Astrocyte (in vitro differentiated cells and primary cell): Measurements from ENCODE around the gene SRP72. TPM values are rescaled to one million over a fixed set of nuclear protein-coding genes. Genes with fewer than 3 reads are reported as not detected.

Experiments
- DNase-seq: peaks from one replicate; pipeline ENCODE4 v3.0.0-alpha.2; 2010; ENCODE audit warnings: low read depth
- FAIRE-seq: peaks from 2 replicates; lab custom pipeline; 2011; peaks lifted over from hg19 to GRCh38; lab: Jason Lieb, UNC
- H2AFZ ChIP-seq: 2 replicates; pipeline ENCODE4 v1.6.0; 2012; ENCODE audit warnings: low read depth, low read length, inconsistent platforms
- H3K27ac ChIP-seq: 2 replicates; pipeline ENCODE4 v1.5.1; 2011; ENCODE audit warnings: low read depth, low read length, inconsistent platforms
- H3K27me3 ChIP-seq: 2 replicates; pipeline ENCODE4 v1.6.0; 2011; ENCODE audit warnings: low read length, inconsistent platforms; ENCODE audit not compliant: insufficient read depth
- H3K36me3 ChIP-seq: 2 replicates; pipeline ENCODE4 v1.5.1; 2011; ENCODE audit warnings: low read length, inconsistent platforms; ENCODE audit not compliant: insufficient read depth
- H3K4me1 ChIP-seq: 2 replicates; pipeline ENCODE4 v1.5.1; 2011; ENCODE audit warnings: low read length, inconsistent platforms; ENCODE audit not compliant: insufficient read depth
- H3K4me2 ChIP-seq: 2 replicates; pipeline ENCODE4 v1.6.0; 2012; ENCODE audit warnings: low read length, inconsistent platforms
- H3K4me3 ChIP-seq: 2 replicates; pipeline ENCODE4 v1.5.1; 2011; ENCODE audit warnings: low read depth, mild to moderate bottlenecking, low read length, inconsistent platforms; ENCODE audit not compliant: insufficient read depth
- H3K79me2 ChIP-seq: 2 replicates; pipeline ENCODE4 v1.6.0; 2012; ENCODE audit warnings: mild to moderate bottlenecking, low read length, inconsistent platforms; ENCODE audit not compliant: insufficient read depth
- H3K9ac ChIP-seq: 2 replicates; pipeline ENCODE4 v1.6.0; 2012; ENCODE audit warnings: mild to moderate bottlenecking, low read length, inconsistent platforms
- H3K9me3 ChIP-seq: 2 replicates; pipeline ENCODE4 v1.5.1; 2012; ENCODE audit warnings: low read depth, mild to moderate bottlenecking, low read length, inconsistent platforms; ENCODE audit not compliant: insufficient read depth
- H4K20me1 ChIP-seq: 2 replicates; pipeline ENCODE4 v1.6.0; 2012; ENCODE audit warnings: low read length, inconsistent platforms; ENCODE audit not compliant: insufficient read depth
- H3K27ac Mint-ChIP-seq: one replicate; pipeline ENCODE4 v1.8.0; 2021; ENCODE audit warnings: mild to moderate bottlenecking, mixed read lengths; ENCODE audit not compliant: unreplicated experiment
- H3K27me3 Mint-ChIP-seq: one replicate; pipeline ENCODE4 v1.8.0; 2021; ENCODE audit warnings: low read depth, mixed read lengths; ENCODE audit not compliant: unreplicated experiment
- H3K36me3 Mint-ChIP-seq: one replicate; pipeline ENCODE4 v1.8.0; 2021; ENCODE audit warnings: low read depth, mixed read lengths; ENCODE audit not compliant: unreplicated experiment
- H3K4me1 Mint-ChIP-seq: one replicate; pipeline ENCODE4 v1.8.0; 2021; ENCODE audit warnings: low read depth, mixed read lengths; ENCODE audit not compliant: unreplicated experiment
- H3K4me3 Mint-ChIP-seq: one replicate; pipeline ENCODE4 v1.8.0; 2021; ENCODE audit warnings: mild to moderate bottlenecking, moderate library complexity, mixed read lengths; ENCODE audit not compliant: unreplicated experiment
- H3K9me3 Mint-ChIP-seq: one replicate; pipeline ENCODE4 v1.8.0; 2021; ENCODE audit warnings: mild to moderate bottlenecking, mixed read lengths; ENCODE audit not compliant: unreplicated experiment
- CTCF ChIP-seq: IDR thresholded peaks from 2 replicates; pipeline ENCODE4 v1.5.1; 2011; ENCODE audit warnings: low read depth, mild to moderate bottlenecking, inconsistent platforms, low read length, moderate library complexity; ENCODE audit not compliant: insufficient read depth
- EZH2 ChIP-seq: IDR thresholded peaks from 2 replicates; pipeline ENCODE4 v1.6.1; 2012; ENCODE audit warnings: mild to moderate bottlenecking, low read length, inconsistent platforms; ENCODE audit not compliant: insufficient read depth
- total RNA-seq: library from RNA; stranded (reverse); gene quantifications from 2 replicates; pipeline ENCODE4 v1.2.1, GENCODE V29; 2021

The SRP72 gene
- total RNA-seq, 1 donor from 2014 or later: 145 TPM

GRCh38 chr4:56505269-56506130 lies 38.1 kb downstream of the SRP72 start, which contains the start of gene ARL9:
TSS of gene ARL9 (plus strand) at chr4:56505791. CDS start at chr4:56505863, 72 bp downstream.
- H3K27me3 Mint-ChIP-seq: peaks cover 16% of the 10 kb centered on the region
- Histone ChIP-seq H2AFZ (peak within 1 kb of the TSS; percentile 77), H3K4me1 (peaks cover 6% of the 10 kb centered on the region), H3K79me2 (no peaks in the 10 kb centered on the region), H3K4me3 (peak within 1 kb of the TSS; percentile 72), H4K20me1 (peaks cover 2% of the 10 kb centered on the region), H3K9ac (peak within 1 kb of the TSS; percentile 85), H3K36me3 (peaks cover 12% of the 10 kb centered on the region), H3K9me3 (no peaks in the 10 kb centered on the region), H3K27ac (peak within 1 kb of the TSS; percentile 34), H3K4me2 (peak within 1 kb of the TSS; percentile 100), H3K27me3 (no peaks in the 10 kb centered on the region)
- H3K9me3 Mint-ChIP-seq: no peaks in the 10 kb centered on the region
- TF ChIP-seq EZH2: no peak
- no peak for TF ChIP-seq CTCF
- peaks cover 3% of the 10 kb centered on the region for H3K4me1 Mint-ChIP-seq
- peak; percentile 46 for DNase-seq
- no peak for FAIRE-seq
- peak within 1 kb of the TSS; percentile 90 for H3K4me3 Mint-ChIP-seq
- peak within 1 kb of the TSS; percentile 75 for H3K27ac Mint-ChIP-seq
- peaks cover 2% of the 10 kb centered on the region for H3K36me3 Mint-ChIP-seq

GRCh38 chr4:56511098-56511497 lies 43.7 kb downstream of the SRP72 start:
- H3K9ac ChIP-seq: no peak overlapping the region
- no peak overlapping the region for H3K4me2 ChIP-seq
- Mint-ChIP-seq H3K9me3 (no peaks in the 10 kb centered on the region), H3K4me1 (no peaks in the 10 kb centered on the region), H3K27me3 (peaks cover 12% of the 10 kb centered on the region), H3K27ac (no peak overlapping the region), H3K4me3 (no peak overlapping the region), H3K36me3 (no peaks in the 10 kb centered on the region)
- TF ChIP-seq CTCF (no peak), EZH2 (no peak)
- H3K9me3 ChIP-seq: no peaks in the 10 kb centered on the region
- no peak overlapping the region for H3K27ac ChIP-seq
- H3K79me2 ChIP-seq: no peaks in the 10 kb centered on the region
- no peaks in the 10 kb centered on the region for H4K20me1 ChIP-seq
- no peak overlapping the region for H3K4me3 ChIP-seq
- H3K27me3 ChIP-seq: no peaks in the 10 kb centered on the region
- DNase-seq: no peak
- FAIRE-seq: no peak
- peaks cover 6% of the 10 kb centered on the region for H3K4me1 ChIP-seq
- no peaks in the 10 kb centered on the region for H3K36me3 ChIP-seq
- no peak overlapping the region for H2AFZ ChIP-seq

GRCh38 chr4:56512166-56512565 lies 44.7 kb downstream of the SRP72 start:
- Histone ChIP-seq H3K4me3 (no peak overlapping the region), H3K4me1 (no peaks in the 10 kb centered on the region), H3K9me3 (no peaks in the 10 kb centered on the region), H3K4me2 (no peak overlapping the region), H3K27me3 (no peaks in the 10 kb centered on the region), H3K79me2 (no peaks in the 10 kb centered on the region), H3K36me3 (no peaks in the 10 kb centered on the region), H2AFZ (no peak overlapping the region), H3K9ac (no peak overlapping the region), H3K27ac (no peak overlapping the region), H4K20me1 (no peaks in the 10 kb centered on the region)
- Mint-ChIP-seq H3K4me1 (no peaks in the 10 kb centered on the region), H3K36me3 (no peaks in the 10 kb centered on the region), H3K27me3 (peaks cover 3% of the 10 kb centered on the region), H3K9me3 (no peaks in the 10 kb centered on the region), H3K27ac (no peak overlapping the region), H3K4me3 (no peak overlapping the region)
- FAIRE-seq (no peak), DNase-seq (no peak)
- TF ChIP-seq EZH2 (no peak), CTCF (no peak)
